Panc1 (cell line): ENCODE results near the gene GHDC. TPM values are rescaled to one million over a fixed set of nuclear protein-coding genes. Genes with fewer than 3 reads are reported as not detected.
"Not testable (repeated sequence)": the region's sequence is repeated elsewhere in the genome, so short reads cannot be mapped to it uniquely, and the experiment has no call there.

Experiments used
- ATAC-seq: fragments of 200-7000 bp; cut with Tn5 transposase; 2 replicates; pipeline ENCODE4 v1.9.1; 2020; ENCODE audit warnings: mild to moderate bottlenecking, moderate library complexity
- BruUV-seq: library from RNA; stranded (reverse); fragments of 400-500 nt; replicated peaks from 2 replicates; lab custom pipeline; 2021; lab: Mats Ljungman, UMichigan
- CTCF ChIA-PET: fragments of 300-600 bp; sonication (Branson Sonifier 250); formaldehyde crosslinking; loops from one replicate; lab custom pipeline; 2022; ENCODE audit warnings: antibody characterized with exemption; lab: Charles Lee
- POLR2A ChIA-PET: fragments of 300-600 bp; sonication (Branson Sonifier 250); formaldehyde crosslinking; loops from one replicate; lab custom pipeline; 2022; ENCODE audit warnings: antibody characterized with exemption; lab: Charles Lee
- DNase-seq: peaks from one replicate; pipeline ENCODE4 v3.0.0-alpha.2; 2010; ENCODE audit warnings: low read depth, low spot score
- H3K27ac ChIP-seq: 2 replicates; pipeline ENCODE4 v1.5.1; 2011; ENCODE audit warnings: mild to moderate bottlenecking, low read length, inconsistent platforms
- H3K27me3 ChIP-seq: fragments of 200-500 bp; sonication (Bioruptor generic); 2 replicates; pipeline ENCODE4 v1.6.0; 2014; ENCODE audit warnings: low read length, inconsistent platforms; ENCODE audit not compliant: control insufficient read depth, insufficient read depth
- H3K36me3 ChIP-seq: fragments of 200-500 bp; sonication (Bioruptor generic); 2 replicates; pipeline ENCODE4 v1.5.1; 2014; ENCODE audit warnings: inconsistent platforms, mild to moderate bottlenecking, low read length, moderate library complexity; ENCODE audit not compliant: control insufficient read depth, insufficient read depth
- H3K4me1 ChIP-seq: 2 replicates; pipeline ENCODE4 v1.5.1; 2011; ENCODE audit warnings: inconsistent platforms, mild to moderate bottlenecking, low read length, moderate library complexity; ENCODE audit not compliant: control insufficient read depth, insufficient read depth
- H3K4me3 ChIP-seq, 2 experiments: 2 replicates each; pipeline ENCODE4 v1.5.1; 2011 to 2012; ENCODE audit warnings: low read depth in 2 of 2, low read length in 2 of 2, mild to moderate bottlenecking in 2 of 2, inconsistent platforms in 1 of 2, moderate library complexity in 1 of 2
- H3K9me3 ChIP-seq: fragments of 200-500 bp; sonication (Bioruptor generic); 2 replicates; pipeline ENCODE4 v1.5.1; 2014; ENCODE audit warnings: low read depth, mild to moderate bottlenecking, inconsistent platforms, low read length, moderate library complexity; ENCODE audit not compliant: control insufficient read depth, insufficient read depth
- CTCF ChIP-seq: fragments of 450-650 bp; IDR thresholded peaks from 2 replicates; pipeline ENCODE4 v1.5.1; 2017; ENCODE audit warnings: mild to moderate bottlenecking
- POLR2AphosphoS5 ChIP-seq: IDR thresholded peaks from 2 replicates; pipeline ENCODE4 v1.6.1; 2012; ENCODE audit warnings: mild to moderate bottlenecking, low read depth, low read length, moderate library complexity
- REST ChIP-seq, 2 experiments: IDR thresholded peaks; 2 replicates each; pipeline ENCODE4 v1.6.1; 2011 to 2012; ENCODE audit warnings: low read depth in 2 of 2, control low read depth in 1 of 2, low read length in 1 of 2, mild to moderate bottlenecking in 1 of 2, moderate library complexity in 1 of 2; ENCODE audit not compliant: insufficient read depth in 1 of 2
- SIN3A ChIP-seq: IDR thresholded peaks from 2 replicates; pipeline ENCODE4 v1.6.1; 2012; ENCODE audit warnings: low read depth, mild to moderate bottlenecking, low read length, moderate library complexity, borderline replicate concordance; ENCODE audit not compliant: insufficient read depth
- TCF7L2 ChIP-seq: IDR thresholded peaks from 2 replicates; pipeline ENCODE4 v1.6.1; 2011; ENCODE audit warnings: mild to moderate bottlenecking, low read depth, low read length, inconsistent platforms
- in situ Hi-C: cut with HindIII; loops from 2 replicates; pipeline ENCODE4 v1.10.0; 2016; ENCODE audit warnings: low sequenced_read_pairs, low pct_unique_long_range_greater_than_20kb
- intact Hi-C: fragments of 100-400 bp; cut with micrococcal nuclease; formaldehyde crosslinking; loops from one replicate; pipeline ENCODE4 v1.10.0; 2022; ENCODE audit not compliant: unreplicated experiment
- total RNA-seq: library from RNA; stranded (reverse); gene quantifications from one replicate; pipeline ENCODE4 v1.2.1, GENCODE V29; 2021; ENCODE audit not compliant: unreplicated experiment

GHDC gene
- total RNA-seq, 1 experiment from 2014 or later, result 21.8 TPM

GRCh38 chr17:42146911-42147607 lies 47.2 kb downstream of the GHDC start:
- TF ChIP-seq CTCF (no peak), SIN3A (no peak), REST (IDR thresholded peaks at IDR 0.05; ENCODE audit: insufficient read depth in 1 of 2, low read depth in 2 of 2, low read length in 1 of 2) (no peak), POLR2AphosphoS5 (no peak), TCF7L2 (no peak)
- POLR2A ChIA-PET, result no interaction called here
- DNase-seq, result no peak
- ATAC-seq, result no peak; the same call in 1 of the 2 replicates
- intact Hi-C loops (no loop called here), in situ Hi-C loops (no loop called here)
- CTCF ChIA-PET, result no interaction called here
- no peaks in the 10 kb centered on the region for H3K27me3 ChIP-seq
- H3K4me1 ChIP-seq, result no peaks in the 10 kb centered on the region
- H3K27ac ChIP-seq, result no peak overlapping the region
- H3K36me3 ChIP-seq, result no peaks in the 10 kb centered on the region
- no TSS peak for BruUV-seq
- H3K9me3 ChIP-seq, result no peaks in the 10 kb centered on the region
- no peak overlapping the region for H3K4me3 ChIP-seq

GRCh38 chr17:42143138-42143537 lies 51.2 kb downstream of the GHDC start:
- DNase-seq, intact Hi-C loops, CTCF ChIA-PET, H3K4me1 ChIP-seq, H3K36me3 ChIP-seq, H3K9me3 ChIP-seq, H3K27ac ChIP-seq, BruUV-seq, in situ Hi-C loops, H3K4me3 ChIP-seq, ATAC-seq, H3K27me3 ChIP-seq: not testable (repeated sequence)
- POLR2A ChIA-PET, result interaction anchor here (0.6 kb wide), 1 partner anchor 9 kb away, joined by 3 read pairs; no protein-coding TSS in a partner anchor

GRCh38 chr17:42142371-42142896 lies 51.9 kb downstream of the GHDC start:
- ChIA-PET POLR2A (no interaction called here), CTCF (no interaction called here)
- in situ Hi-C loops, result no loop called here
- ATAC-seq (no peak), DNase-seq (no peak)
- H3K27ac ChIP-seq, result no peak overlapping the region
- BruUV-seq, result no TSS peak
- no peaks in the 10 kb centered on the region for H3K36me3 ChIP-seq
- H3K27me3 ChIP-seq, result no peaks in the 10 kb centered on the region
- intact Hi-C loops, result no loop called here
- H3K4me3 ChIP-seq, result no peak overlapping the region
- no peak for TF ChIP-seq TCF7L2
- TF ChIP-seq SIN3A, result no peak
- no peak for TF ChIP-seq REST (IDR thresholded peaks at IDR 0.05; ENCODE audit: insufficient read depth in 1 of 2, low read depth in 2 of 2, low read length in 1 of 2)
- TF ChIP-seq POLR2AphosphoS5, result no peak
- TF ChIP-seq CTCF, result no peak
- H3K9me3 ChIP-seq, result no peaks in the 10 kb centered on the region
- H3K4me1 ChIP-seq, result no peaks in the 10 kb centered on the region
